AG08395 (cell line): ENCODE results near the gene GPC1.

ENCODE experiments used
- DNase-seq: peaks from one replicate; pipeline ENCODE4 v3.0.0; 2012; ENCODE audit warnings: mixed read lengths, low spot score

GPC1 gene

DNA sequence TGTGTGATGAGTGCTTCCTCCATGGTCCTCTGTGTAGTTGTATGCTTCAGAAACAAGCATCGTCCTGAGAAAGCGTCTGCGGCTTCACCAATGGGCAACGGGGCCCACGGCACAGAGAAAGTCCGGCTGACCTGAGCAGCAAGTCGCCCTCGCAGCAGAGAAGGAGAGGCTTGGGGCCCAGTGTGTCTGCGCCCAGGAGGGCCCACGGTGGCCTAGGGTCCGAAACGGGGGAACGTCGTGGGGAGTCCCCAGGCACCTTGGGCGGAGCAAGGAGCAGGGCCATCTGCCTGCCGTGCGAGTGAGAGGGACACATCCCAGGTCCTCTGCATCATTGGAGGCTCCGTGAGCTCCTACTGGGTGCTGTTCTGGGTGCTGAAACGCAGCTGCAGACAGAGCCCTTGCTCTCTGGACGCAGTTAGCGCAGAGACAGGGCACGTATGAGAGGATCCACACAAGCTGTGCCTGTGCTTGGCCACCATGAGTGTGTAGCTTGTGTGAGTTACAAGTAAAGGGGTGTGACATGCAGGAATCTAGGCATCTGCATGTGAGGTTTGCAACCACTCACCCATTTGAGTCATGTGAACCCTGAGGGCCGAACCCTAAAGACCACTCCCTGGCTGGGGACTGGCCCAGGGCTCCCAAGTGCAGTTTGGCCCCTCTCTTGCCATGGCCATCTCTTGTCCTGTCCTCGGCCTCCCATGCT lies 10.6 kb downstream of the GPC1 start:
- no peak for DNase-seq

DNA sequence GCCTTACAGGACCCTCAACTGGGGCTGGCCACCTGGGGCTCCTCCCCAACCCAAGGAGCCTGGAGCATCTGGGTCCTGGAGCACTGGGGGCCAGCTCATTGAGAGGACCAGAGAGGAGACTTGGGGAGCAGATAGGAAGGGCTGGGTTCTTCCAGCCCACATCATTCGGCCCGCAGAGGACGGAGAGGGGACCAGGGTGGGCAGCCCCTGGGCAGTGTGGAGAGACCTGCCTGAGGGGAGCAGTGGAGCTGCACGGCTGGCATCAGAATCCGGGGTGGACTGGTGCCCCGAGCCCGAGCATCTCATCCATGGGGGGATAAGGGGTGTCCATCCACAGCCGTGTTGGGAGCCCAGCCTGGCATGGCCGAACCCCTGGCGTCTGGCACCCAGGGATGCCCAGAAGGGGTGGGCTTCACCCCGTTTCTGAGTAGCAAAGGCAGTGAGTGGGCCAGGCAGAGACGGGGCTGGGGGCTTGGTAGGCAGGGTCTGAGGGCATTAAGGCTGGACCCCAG lies 11.3 kb downstream of the GPC1 start:
- no peak for DNase-seq

DNA sequence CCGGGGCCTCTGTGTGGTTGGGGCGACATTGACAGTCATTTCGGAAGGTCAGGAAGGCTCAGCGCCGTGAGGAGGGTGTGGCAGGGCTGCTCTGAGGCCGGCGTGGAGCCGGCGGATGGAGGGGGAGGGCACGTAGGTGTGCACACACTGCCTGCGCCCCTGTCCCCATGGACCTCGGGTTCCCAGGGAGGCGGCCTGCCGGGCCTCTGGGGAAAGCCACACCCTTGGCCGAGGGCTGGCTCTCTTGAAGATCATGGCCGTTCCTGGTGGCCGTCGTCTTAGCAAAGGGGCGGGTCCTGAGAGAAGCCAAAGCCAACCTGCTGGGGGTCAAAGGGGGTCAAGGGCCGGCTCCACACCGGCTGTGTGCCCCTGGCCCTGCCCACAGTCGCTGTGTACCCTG lies 11.9 kb downstream of the GPC1 start:
- DNase-seq, result no peak

DNA sequence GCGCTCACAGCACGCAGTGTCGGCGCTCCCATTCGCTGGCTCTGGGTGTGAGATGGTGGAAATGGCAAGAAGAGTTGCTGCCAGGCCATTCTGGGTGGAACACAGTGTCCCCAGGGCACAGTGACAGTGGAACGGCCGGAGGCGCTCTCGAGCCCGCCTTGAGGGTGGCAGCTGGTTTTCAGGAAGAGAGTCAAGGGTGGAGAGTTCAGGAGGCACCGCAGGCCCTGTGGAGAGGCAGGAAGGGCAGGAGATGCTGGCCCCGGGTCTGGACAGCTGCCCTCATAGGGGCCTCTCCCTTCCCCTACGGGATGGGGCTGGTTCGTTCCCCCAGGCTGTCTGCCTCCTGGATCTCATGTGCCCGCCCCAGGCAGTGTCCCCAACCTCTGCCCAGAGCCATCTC lies 12.5 kb downstream of the GPC1 start:
- DNase-seq, result no peak

DNA sequence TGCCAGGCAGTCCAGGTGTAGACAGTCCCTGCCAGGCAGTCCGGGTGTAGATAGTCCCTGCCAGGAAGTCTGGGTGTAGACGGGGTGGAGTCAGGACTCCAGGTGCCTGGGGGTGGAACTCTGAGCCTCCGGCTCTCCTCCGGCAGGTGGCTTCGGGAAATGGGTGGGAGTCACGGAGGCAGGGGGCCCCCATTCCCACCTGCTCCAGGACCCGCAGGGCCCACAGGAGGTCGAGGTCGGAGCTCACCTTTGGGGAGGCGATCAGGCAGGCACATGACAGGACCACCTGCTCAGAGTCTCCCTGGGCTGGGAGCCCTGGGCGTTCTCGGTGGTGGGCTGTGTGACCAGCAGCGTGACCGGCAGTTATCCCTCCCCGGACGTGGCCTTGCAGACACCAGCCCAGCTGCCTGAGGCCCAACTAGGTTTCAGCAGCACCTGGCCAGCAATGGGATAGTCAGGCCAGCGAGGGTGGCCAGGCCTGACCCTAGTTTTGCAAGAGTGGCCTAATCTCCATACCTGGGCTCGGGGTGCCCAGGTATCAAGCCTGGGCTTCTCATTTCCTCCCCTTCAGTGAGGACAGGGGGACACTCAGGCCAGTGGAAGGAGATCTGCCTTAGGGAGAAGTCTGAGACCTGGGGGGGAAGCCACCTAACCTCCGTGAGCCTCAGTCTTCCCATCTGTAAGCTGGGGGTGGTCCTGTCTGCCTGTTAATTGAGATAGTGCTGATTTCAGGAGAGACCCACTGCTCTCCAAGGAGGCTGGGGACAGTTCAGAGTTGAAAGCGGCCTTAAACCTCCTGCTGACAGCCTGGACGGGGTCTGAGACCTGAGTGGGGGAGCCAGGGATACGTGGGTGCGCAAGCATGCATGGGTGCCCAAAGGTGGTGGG lies 13.2 kb downstream of the GPC1 start:
- no peak for DNase-seq

DNA sequence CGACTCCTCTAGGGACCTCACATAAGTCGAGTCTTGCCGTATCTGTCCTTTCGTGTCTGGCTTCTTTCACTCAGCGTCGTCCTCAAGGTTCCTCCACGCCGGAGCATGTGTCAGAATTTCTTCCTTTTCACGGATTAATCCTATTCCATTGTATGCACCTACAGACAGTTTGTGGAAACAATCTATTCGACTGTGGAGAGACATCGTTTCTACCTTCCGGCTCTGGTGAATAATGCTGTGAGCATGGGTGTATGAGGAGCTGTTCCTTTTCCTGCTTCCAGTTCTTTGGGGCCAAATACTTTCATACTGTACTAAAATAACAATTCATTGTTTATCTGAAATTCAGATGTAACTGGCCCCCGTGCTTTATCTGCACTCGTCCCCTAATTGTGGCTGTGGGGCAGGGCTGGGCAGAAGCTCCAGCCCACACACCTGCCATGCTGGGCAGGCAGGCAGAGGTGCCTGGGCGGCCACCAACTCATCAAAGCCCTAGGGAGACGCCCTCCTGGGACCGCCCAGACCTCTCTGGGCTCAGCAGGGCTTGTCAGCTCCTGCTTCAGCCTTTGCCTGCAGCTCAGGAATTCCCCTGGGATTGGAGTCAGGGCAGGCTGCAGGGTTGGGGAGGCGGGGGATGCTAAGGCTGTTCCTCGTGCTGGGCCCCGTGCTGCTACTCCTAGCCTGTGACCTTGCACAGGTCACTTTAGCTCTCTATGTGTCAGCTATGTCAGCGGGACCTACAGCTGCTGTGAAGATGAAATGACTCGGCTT lies 14.5 kb downstream of the GPC1 start:
- DNase-seq, result no peak

DNA sequence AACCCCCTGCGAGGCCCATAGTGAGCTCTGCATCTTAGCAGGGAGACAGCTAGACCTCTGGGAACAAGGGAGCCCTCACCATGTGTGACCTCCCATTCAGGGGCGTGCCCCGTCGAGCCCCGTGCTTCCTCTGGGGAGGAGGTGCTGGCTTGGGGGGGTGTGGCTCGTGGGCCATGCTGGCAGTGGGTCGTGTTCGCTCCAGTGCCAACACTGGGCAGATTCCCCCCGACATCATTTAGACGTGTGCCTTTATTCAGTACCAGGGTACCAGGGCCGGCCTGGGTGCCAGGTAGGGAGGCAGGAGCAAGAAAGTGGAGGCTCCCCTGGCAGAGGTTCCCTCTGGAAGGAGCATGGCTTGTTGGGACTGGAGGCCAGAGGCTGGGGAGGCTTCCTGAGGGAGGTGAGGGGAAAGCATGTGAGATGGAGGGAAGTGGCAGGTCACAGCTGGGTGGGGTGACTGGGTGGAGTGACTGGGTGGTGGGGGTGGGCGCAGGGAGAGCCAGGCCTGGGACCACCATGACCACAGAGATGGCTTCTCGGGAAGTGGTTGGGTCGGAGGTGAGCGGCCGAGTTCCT lies 15.2 kb downstream of the GPC1 start:
- no peak for DNase-seq

DNA sequence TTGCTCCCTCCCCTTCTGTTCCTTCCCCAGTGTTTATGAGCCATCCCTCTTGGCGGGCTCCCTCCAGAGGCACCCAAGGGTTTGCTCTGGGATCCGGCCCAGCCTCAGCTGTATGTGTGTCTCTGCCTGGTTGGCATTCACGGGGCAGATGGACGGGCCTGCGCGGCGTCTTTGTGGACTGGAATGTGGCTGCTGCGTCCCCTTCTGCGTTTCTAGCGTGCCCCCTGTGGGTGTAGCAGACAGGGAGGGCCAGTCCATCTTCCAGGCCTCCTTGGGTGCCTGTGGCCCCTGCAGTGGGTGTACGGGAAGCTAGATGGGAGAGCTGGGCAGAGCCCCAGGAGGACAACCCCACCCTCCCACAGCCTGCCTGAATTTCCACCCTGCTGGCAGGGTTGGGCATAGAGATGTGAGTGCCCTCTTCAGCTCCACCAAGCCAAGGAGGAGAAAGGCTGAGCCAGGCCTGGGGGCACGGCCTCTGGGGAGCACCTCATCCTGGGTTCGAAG lies 15.7 kb downstream of the GPC1 start:
- no peak for DNase-seq

DNA sequence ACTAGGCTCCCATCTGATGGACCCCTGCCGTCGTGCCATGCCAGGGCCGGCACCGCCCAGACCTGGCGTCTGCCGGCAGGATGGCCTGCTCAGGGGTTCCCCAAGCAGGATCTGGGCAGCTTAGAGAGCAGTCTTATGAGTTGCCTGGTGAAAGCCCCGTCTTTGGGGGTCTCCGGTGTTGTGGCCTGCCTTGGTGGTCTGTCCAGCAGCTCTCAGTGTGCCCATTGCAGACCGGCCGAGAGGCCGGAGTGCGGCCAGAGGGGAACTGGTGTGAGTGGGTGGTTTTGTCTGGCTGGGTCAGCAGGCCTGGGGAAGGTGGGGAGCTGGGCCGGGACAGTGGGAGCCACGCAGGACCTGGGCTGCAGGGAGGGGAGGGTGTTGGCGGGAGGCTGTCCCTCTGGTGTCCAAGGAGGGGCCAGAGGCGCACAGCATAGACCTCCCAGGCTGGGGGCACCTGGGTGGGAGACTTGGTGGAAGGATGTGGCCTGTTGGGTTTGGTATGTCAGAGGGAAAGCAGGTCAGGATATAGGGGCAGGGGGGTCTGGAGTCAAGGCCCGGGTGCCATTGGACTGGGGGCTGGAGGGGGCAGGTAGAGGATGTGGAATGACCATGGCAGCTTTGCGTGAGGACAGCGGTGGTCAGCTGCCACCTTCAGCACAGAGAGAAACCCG lies 16.5 kb downstream of the GPC1 start:
- no peak for DNase-seq

DNA sequence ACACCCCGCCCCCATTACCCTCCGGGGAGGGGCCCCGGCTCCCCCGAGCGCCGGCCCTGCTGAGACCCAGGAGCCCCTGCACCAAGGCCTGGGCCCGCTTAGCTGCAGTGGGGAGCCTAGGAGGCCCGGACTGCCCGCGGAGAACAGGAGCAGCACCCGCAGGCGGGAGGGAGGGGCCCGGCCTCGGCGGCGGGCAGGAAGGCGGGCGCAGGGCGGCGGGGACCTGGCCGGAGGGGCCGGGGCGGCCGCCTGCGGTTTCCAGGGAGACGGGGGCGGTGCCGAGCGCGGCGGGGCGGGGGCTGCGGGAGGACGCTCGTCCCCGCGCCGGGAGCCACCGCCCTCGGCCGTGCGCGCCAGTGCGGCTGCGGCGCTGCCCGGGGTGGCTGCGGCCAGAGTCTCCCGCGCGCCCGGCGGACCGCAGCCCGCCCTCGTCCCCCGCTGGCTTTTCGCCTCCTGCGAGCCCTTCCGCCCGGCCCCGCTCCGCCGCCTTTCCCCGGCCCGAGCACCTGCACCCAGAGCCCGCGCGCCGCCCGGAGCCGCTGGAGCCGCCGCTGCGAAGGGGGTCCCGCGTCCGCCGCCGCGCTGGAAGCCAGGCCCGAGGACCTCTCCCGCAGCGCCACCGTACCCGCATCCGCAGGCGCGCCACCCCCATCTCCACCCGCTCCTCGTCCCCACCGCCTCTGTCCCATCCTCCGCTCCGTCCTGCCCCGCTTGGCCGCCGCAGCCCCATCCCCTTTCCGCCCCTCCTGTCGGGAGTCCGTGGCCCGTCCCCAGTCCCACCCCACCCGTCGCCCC lies 17.2 kb downstream of the GPC1 start:
- peak; percentile 86 for DNase-seq

DNA sequence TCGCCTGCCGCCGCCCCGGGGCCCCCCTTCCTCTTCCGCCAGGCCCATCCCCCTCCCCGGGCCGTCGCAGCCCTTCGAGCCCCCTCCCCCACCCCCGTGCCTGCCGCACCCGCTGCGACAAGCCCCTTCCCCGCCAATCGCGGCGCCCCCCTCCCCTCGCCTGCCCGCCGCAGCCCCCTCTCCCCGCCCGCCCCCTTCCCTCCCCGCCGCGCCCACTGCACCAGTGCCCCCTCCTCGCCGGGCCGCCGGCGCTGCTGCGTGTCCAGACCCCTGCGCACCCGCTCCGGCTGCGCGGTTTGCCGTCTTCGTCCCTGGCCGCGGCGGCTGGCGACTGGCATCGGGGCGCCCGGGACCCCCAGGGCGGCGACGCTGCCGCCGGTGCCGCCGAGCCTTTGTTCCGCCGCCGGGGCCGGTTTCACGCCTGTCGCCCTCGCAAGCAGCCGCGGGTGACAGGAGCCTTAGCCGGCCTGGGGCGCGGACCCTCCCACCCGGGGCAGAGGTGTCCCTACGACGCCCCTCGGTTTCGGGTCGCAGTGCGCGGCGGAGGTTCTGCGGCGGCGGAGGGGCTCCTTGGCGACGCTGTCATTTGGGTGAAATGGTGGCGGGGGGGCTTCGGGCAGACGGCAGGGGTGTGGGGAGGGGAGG lies 18.1 kb downstream of the GPC1 start:
- no peak for DNase-seq

DNA sequence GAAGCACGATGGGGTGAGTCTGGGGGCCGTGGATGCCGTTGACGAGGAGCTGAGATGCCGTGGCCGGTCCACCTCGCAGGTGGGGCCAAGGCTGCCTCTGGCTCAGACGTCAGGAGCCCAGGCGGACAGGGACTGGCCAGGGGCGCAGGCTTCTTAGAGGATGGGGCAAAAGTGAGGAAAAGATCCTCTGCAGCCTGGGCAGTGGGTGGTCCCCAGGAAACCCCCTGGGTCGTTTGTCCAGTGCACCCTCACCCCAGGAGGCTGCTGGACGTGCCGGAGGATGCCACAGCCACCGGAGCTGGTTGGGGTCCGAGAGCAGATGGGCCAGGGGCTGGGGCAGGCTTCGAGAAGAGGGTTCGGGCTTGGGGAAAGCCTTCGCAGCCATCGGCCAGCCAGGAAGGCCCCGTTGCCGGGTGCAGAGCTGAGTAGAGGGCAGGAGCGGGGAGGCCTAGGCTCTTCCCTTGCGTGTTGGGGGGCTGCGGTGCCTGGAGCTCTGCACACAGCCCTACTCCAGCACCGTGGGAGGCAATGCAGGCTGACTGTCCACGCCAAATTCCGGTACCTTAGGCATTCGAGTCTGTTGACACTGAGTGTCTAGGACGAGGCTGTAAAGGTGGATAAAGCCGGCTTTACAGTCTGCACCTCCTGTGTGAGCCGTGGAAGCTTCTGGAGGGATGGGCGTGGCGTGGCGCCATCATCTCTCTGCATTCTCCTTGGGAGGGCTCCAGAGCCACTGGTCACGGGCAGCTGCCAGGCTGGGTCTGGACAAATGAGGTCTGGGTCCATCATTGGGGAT lies 18.8 kb downstream of the GPC1 start:
- DNase-seq, result no peak

DNA sequence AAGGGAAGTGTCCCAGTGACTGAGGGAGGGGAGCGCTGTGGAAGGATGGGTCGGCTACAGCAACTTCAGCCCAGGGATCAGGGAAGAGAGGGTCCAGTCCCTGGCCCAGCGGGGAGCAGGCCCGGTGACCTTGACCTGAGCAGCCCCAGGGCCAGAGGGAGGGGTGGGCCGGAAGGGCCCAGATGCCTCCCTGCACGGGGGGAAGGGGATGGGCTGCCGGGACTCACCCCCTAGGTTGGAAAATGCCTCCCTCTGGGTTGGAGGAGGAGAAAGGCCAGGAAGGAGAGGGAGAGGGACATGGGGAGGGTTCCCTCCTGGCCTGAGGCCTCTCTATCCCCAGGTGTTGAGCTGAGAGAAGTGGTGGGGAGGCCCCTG lies 19.8 kb downstream of the GPC1 start:
- DNase-seq, result no peak

DNA sequence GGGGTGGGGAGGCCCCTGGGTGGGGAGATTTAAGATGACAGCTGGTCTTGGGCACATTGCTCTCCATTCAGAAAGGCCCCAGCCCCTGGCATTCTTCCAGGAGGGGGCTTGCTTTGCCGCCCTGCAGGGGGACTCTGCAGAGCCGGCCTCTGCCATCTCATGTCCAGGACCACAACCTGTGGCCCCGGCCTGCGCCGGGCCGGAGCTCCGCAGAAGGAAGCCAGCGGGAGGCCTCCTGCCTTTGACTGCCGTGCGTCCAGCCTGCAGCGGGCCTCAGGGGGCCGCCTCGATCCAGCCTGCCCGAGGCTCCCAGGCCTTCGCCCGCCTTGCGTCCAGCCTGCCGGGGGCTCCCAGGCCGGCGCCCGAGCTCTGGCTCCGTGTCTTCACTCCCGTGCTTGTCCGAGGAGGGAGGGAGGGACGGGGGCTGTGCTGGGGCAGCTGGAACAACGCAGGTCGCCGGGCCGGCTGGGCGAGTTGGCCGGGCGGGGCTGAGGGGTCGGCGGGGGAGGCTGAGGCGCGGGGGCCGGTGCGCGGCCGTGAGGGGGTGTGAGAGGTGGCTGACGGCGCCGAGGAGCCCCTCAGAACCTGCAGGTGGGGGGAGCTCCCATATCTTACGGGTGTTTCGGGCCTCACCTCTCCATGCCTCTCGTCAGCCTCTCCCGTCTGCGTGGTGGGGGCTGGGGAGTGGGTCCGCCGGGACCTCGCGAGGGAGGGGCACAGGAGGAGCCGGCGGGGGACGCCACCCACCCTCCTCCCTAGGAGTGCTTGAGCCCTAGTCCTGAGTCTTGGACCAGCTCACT lies 20.4 kb downstream of the GPC1 start:
- no peak for DNase-seq

DNA sequence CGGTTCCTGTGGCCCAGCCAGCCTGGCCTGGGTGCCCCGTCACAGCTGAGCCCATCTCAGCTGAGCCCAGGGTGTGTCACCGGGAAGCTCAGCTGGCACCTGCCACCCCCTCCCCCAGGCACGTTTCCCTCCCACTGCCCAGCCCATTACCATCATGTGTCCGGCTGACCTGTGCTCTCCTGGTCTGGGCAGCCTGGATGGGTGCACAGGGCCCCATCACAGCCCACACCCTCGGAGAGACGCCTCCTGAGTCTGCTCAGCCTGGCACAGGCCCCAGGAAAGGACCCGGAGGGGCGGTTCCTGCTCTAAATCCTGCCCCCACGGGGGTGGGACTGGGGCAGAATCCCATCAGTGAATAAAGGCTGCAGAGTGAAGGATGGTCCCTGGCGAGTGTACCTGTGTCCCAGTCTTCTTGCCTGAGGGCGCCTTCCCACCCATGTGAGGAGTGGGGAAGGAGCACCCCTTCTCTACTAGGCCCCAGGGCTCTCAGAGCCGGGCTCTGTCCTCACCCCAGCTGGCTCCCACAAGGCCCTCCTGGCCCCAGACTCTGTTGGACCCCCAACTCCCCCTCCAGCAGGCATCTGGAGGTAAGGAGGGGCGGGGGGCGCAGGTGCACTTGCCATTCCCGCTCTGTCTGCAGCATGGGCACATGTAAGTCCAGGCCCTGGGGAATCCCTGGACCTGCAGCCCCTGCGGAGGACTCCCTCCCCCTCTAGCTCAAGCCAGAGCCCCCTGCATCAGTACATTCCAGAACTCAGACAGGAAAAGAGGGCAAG lies 21.2 kb downstream of the GPC1 start:
- DNase-seq, result no peak

DNA sequence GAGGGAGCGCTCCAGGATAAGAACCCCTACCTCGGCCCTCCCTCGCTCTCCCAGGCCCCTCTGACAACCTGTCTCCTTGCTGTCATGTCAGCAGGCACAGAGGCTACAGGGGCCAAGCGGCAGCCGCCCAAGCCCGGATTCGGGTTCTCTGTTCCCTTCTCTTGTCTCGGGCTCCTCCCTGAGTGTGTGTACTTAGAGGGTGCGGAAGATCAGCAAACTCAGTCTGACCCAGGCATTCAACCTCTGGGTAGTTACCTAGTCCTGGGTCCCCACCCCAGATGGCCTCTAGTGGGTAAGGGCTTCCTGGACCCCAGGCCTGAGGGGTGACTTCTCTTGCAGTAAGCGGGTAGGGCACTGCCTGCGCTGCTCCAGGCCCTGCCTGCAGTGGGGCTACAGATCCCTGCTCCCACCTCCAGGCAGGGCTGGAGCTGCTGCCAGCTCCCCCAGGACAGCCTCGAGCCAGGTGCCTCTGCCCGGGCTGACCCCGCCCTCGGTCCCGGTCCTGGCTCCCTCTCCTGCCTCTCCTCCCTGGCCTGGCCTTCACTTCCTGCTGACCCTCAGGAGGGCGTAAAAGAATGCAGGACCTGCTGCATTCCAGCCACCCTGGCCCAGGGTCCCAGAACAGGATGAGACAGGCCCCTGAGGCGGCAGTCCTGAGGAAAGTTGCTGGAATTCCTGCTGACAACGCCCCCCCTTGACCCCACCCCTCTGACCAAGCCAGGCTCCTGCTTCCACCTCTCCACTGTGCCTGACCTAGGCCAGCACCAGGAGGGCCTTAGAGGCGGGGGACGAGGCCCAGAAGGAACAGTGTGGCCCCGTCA lies 22.0 kb downstream of the GPC1 start:
- DNase-seq, result no peak
